Stimulated activated CD8-positive, alpha-beta memory T cell treated with anti-CD3 and anti-CD28 coated beads, Interleukin-4, amount 100 ng/mL, for 24 hours (primary cell): Measurements from ENCODE around the gene ACSL3.

Experiments
- DNase-seq: peaks from one replicate; pipeline ENCODE4 v3.0.0-alpha.2; 2020; ENCODE audit warnings: low read depth

The ACSL3 gene

DNA sequence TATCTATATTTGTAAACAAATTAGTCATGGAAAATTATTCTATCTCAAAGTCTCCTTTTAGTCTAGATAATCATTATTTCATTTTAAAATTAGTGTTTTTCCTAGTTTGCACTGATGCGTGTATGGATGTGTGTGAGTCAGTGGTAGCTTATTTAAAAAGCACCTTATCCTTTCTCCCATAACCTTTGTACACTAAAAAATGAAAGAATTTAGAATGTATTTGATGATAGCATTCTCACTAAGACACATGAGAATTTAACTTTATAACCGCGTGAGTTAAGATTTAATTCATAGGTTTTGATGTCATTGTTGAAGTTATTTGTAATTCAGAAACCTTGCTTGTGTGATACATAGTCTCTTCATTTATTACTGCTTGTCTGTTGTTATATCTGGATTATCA is 81.7 kb downstream of the ACSL3 start:
- DNase-seq: no peak

DNA sequence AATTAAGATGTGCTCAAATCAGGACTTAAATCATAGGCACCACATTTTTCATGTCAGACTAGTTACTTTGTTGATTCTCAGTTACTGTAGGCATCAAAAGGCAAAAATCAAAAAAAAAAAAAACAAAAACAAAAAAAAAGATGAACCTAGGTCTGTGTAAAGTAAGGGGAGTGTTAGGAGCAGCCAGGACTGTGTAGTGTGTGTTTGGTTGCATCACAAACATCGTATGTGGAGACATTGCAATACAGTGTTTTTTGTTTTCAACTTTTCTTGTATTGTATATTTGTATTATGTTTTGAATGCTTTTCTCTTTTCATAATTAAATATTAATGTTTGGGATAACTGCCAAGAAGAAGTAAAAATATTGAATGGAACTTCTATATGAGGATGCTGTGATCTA is 82.1 kb downstream of the ACSL3 start:
- DNase-seq: no peak

DNA sequence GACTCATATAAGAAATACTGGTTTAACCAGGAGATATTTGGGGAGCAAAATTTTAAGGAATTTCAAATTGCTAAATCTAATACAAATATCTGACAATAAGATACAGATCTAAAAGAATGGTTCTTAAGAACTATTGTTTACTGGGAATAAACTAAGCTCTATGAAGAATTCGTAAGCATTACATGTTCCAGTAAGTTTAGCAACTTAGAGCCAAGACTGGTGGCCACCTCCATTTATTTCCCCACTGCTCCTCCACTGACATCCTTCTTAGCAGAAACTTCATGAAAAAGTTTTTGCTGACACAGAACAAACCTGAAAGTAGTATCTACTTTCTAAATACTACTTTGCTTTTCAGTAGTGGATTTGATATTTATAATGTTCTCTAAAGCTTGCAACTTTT is 83.0 kb downstream of the ACSL3 start:
- DNase-seq: no peak

DNA sequence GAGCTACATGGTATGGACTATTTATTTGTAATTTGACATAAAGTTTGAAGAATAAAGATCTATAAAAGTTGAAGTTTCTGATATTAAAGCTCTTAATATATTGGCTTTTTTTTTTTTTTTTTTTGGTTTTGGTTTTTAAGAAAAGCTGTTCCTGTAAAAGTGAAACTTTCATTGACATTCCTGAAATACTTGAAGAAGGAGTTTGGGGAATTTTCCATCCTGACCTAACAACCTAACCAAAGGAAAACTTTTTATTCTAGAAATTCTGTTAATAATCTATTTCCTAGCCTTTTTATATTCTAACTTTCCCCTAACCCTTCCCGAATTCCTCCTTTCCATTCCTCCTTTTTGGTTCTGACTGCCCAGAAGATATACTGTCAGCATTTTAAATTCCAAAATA is 83.7 kb downstream of the ACSL3 start:
- no peak for DNase-seq

DNA sequence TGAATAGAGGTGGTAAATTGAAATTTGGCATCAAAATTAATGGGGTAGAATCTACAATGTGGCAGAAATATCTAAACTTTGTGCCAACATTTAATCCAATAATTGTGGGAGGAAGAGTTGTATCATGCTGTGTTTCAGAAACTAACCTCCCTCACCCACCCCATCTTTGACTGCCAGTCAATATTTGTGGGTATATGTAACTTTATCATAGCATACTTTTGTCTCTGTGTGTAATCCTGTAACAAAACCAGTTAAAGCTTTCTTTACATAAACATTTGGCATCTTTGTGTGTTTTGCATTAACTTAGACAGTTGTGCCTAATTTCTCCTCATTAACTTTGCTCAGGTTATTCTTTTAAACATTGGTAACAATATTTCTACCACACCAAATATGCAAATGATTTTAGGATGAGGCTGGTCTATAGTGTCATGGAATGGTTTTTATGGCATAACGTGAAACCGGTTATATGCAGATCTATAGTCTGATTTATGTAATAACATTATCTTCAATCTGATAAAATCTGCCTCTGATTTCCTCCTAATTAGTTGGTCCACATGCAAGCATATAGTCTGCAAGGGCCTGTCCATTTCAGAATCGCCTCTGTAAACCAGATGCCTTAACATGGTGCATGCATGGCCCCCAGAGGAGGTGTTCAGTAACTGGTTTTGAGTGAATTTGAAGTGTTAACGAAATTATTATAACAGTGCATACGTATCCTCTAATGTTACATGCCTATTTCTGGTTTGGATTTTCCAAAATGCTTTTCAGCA is 84.3 kb downstream of the ACSL3 start:
- DNase-seq: no peak

DNA sequence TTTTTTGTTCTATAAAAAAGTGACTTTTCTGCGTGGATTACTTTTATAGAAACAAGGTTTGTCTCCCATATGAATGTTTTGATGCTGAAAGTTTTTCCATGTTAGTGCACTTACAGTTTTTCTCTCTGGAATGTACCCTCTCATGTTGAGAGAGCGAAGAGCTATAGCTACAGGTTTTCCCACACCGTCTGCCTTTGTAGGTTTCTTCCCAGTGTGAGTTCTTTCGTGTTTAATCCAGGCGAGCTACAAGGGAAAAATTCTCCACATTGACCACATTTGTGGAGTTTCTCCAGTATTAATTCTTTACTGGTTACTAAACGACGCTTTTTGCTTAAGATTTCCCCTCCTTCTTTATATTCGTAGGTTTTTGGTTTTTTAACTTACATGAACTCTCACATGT is 85.1 kb downstream of the ACSL3 start:
- DNase-seq: no peak

DNA sequence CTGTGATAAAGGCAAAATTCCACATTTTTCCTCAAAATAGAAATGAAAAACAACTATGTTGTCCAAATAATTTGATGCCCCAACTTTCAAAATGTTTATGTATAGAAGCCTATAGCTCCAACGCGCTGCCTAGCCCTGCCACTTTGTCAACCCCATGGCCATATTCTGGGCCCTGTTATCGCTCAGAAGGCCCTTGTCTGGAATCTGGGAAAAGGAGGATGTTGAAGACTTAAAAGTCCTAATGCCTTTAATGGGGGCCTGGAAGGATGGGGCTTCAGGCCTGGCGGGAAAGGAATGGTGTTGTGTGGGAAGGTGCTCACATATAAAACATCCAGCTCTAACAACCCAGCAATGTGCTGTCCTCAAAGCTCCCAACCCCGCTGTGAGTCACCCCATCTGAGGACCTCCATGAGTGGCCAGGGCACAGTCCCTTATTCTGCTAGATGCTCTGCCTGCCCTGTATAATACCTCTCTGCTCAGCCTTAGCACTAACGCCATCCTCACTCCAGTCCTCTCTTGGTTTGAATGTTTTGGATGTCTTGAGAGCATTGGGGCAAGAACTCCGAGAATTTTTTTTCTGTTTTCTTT is 86.0 kb downstream of the ACSL3 start:
- DNase-seq: no peak

DNA sequence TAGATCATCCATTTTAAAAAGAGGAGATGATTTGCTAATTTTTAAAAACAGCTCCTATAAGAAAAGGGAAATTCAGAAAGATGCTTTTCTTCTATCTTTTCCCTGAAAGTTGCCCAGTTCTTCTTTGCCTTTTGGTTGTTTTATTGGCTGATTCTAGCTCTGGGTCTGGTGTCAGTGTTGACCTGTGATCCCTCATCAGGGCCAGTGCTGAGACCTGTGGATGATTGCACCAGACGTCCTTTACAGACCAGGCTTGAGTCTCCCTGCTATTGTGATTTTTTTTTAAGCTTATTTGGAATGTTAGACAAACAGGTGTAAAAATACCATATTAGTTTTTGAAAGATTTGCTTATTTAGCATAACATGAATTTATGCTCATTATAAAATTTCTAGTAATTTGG is 88.2 kb downstream of the ACSL3 start:
- DNase-seq: no peak

DNA sequence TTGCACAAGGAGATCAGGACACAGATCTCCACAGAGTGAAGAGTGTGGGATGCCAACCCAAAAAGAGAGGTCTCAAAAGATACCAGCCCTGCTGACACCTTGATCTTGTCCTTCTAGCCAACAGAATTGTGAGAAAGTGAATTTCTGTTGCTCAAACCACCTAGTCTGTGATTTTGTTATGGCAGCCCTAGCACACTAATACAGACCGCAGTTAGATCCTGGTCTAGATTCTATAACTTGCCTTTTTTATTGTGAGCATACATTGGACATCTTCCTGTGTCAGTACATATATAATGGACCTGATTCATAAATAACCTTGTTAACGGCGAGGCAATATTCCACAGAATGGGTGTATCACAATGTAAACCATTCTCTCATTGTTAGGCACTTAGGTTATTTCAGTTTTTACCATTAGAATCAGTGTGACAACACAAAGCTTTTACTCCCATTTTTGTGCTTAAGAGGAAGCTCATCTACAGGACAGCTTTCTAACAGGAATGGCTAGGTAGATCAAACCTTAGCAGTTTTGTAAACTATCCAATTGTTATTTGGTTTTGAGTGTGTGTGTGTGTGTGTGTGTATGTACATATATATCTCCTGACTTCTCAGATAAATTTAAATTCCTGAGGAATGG is 89.0 kb downstream of the ACSL3 start:
- no peak for DNase-seq

DNA sequence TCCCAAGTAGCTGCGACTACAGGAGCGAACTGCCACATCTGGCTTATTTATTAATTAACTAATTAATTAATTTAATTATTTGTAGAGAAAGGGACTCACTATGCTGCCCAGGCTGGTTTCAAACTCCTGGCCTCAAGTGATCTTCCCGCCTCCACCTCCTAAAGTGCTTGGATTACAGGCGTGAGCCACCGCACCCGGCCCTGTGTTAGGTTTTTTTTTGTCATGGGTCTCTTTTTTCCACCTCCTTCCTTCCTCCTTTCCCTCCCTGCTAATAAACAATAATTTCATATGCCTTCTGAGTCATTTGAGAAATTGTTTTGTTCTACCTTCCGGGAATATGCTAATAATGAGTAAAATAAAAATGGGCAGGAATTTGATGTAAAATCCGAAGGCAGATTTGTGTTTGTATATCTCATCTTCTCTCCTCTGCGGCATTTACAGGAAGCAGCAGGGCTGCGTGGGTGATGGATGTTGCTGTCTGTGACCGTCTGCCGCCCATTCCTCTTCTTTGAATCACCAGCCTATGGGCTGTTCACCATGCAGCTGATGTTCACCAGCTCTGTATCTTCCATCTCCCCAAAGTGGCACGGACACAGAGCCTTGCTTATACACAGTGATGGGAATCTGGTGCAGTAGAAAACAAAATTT is 89.9 kb downstream of the ACSL3 start:
- DNase-seq: no peak

DNA sequence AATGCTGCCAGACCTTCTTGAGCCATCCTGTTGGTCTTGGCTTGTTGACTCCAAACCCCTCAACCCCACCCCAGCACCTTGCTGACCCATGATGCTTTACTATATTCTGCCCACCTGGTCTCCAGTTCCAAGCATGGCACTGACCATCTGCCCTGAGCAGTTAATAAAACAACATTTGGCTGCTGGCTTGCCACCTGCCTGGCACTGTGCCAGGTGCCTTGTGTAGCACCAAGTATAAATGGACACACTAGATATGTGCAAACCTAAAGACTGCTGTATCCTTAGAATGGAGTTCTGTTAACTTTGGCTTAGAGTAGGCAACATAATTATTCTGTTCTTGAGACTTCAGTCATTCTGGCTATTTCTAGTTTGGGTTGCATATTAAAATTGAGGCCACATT is 91.4 kb downstream of the ACSL3 start:
- DNase-seq: no peak

DNA sequence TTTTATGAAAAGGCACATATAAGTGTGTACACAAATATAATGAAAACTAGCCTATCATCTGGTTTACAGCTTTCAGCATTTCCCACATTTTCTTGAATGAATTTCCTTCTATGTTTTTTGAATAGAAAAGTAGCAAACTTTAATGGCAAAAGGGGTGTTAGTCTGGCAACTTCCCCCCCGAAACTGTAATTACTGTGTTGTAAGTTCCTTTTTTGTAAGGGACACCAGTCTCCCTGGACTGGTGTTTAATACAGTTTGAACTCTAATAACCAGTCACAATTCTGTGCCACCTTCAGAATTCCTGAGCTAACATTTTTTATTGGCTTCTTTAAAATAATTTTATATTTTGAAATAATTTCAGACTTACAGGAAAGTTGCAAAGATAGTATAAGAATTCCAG is 94.2 kb downstream of the ACSL3 start:
- no peak for DNase-seq

DNA sequence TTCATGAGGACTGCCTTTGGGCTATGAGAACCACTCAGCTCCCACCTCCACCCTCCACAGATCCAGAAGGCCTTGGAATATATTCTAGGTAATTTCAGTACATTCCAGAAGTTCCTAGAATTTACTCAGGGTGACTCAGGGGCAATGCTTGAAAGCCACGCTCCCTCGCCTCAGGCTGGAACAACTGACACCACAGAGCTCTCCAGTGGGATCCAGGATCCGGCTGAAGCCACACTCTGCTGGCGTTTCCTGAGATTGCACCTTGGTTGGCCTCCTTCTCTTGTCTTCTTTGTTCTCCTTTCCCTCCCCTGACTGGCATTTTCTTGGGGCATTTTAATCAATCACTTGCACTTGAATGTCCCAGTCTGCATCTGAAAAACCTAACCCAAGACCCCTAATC is 98.5 kb downstream of the ACSL3 start:
- DNase-seq: no peak

DNA sequence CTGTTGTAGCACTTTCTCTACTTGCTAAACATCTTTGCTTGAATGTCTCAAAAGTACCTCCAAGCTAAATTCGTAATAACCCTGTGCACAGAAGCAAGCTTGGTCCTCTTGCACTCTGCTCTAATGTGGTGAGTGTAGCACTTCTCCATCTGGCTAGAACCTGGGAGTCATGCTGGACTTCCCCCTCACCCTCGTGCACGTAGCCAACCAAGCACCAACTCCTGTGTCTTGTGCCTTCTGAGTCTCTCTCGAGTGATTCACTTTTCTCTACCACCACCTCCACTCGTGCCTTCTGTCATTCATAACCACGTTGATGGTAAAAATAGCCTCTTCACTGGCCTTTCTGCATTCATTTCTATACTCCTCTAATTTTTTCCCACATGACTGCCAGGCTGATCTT is 99.3 kb downstream of the ACSL3 start:
- DNase-seq: no peak

DNA sequence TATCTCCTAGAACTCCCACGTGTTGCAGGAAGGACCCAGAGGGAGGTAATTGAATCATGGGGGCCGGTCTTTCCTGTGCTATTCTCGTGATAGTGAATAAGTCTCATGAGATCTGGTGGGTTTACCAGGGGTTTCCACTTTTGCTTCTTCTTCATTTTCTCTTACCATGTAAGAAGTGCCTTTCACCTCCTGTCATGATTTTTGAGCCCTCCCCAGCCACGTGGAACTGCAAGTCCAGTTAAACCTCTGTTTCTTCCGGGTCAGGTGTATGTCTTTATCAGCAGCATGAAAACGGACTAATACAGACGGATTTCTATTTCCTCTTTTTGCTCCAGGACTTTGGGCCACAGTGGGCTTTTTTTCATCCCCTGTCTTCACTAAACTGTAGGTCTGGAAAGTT is 102.8 kb downstream of the ACSL3 start:
- no peak for DNase-seq

DNA sequence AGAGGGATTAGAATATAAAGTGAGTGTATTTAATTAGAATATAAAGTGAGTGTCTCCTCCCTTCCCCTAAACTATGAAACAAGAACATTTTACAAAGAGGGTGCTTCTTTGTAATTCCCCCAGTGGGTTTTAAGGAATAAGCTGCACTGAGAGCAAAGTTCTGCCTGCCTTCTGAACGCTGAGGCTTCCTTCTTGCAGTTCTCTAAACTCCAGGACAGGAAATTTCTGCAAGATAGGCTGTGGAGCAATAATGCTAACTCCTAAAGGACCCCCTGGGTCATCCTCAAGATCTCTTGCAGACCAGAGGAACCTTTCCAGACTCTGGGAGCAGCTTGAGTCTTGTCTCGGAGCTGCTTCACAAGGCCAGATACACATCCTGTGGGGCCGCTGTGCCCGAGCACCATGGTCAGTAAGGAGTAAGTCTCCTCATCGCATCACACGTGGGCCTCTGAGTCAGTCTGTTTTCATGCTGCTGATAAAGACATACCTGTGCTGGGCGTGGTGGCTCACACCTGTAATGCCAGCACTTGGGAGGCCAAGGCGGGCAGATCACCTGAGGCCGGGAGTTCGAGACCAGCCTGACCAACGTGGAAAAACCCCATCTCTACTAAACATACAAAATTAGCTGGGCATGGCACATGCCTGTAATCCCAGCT is 103.7 kb downstream of the ACSL3 start:
- no peak for DNase-seq

DNA sequence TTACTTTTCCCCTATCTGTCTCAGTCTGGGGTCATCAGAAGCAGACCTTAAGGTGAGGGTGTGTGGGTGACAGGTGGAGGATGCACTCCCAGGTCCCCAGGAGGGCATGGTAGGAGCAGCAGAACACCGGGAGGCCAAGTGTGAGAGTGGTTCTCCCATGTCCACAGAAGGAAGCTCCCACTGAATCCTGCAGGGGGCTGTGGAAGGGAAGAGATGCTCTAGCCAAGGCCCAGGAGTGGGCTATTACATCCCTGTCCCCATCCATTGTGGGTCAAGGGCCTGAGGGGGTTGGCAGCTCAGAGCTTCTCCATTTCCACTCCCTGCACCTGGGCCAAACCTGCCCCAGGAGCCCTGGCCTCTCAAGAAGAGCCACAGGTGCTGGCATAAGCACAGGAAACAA is 104.7 kb downstream of the ACSL3 start:
- DNase-seq: no peak

DNA sequence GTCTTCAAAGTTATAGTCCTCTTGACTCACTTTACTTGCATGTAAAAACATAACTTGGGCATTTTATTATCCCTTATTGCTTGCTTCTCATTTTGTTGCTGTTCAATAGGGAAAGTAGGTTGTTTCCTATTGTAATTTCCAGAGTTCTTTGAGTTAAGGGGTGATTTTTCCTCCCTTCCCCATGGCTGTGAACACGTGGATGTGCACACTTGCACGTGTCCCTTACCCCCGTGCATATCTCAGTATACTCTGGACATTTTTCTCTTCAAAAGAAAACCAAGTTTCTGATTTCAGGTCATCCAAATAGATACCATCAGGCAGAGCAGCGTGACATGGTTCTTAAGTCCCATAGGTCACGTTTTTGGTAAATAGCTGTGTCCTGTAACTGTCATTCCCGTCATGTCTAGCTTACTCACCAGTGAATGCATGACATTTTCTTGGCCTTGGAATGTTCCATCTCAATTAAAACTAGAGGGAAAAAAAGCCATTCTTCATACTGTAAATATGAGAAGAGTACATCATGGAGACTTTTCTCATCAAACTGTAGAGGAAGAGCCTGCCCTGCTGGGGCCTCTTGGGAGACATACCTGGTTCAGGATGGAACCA is 107.8 kb downstream of the ACSL3 start:
- DNase-seq: no peak

DNA sequence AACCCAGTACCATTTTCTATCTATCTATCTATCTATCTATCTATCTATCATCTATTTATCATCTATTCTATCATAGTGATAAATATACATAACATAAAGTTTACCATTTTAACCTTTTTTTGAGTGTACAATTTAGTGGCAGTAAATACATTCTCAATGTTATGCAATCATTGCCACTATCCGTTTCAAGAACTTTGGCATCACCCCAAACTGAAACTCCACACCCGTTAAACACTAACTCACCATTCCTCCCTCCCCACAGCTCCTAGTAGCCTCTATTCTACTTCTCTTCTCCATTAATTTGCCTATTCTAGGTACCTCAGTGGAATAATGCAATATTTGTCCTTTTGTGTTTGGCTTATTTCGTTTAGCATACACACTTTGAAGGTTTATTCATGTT is 108.7 kb downstream of the ACSL3 start:
- DNase-seq: no peak

DNA sequence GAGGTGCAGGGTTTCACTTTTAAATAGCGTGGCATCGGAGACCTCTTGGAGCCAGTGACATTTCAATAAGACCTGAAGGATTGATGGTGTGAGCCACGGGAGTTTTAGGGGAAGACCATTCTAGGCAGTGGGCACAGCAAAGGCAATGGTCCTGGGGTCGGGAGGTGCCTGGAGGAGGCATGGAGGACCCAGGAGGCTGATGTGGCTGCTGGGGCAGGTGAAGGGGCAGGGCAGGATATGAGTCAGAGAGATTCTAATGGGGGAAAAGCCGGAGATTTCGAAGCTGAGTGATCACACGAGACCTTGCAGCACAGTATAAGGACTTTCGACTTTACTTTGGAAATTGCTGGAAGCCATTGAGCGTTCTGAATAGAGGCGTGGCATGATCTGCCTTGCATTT is 111.6 kb downstream of the ACSL3 start:
- no peak for DNase-seq

DNA sequence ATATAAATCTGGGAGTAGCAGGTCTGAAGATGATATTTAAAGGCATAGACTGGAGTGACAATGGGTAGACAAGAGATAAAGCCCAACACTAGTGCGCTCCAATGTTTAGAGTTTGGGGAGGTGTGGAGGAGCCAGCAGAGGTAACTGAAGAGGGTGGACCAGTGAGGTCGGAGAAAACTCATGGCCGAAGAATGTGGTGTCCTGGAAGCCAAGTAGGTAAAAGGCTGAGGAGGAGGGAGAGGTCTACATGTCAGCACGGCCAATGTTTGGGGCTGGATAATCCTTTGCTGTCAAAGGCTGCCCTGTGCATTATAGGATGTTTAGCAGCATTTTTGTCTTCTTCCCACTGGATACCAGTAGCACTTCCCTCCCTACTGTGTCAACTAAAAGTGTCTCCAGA is 112.4 kb downstream of the ACSL3 start:
- no peak for DNase-seq

DNA sequence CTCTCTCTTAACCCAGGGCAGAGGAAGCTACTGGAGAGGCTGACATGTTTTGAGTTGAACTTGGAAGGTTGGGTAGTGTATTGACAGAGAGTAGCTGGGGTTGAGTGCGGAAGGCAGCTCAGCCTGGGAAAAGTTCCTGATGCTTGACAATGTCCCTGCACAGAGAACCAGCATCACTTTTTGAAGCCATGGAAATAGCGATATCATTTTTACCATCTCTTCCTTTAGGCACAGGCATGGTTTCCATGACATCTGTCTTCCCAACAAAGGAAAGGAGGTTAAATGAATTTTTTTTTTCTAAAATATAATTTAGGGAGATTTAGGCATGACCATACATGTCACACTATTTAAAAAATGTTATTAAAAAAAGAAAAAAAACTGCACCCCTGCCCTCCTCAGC is 112.9 kb downstream of the ACSL3 start:
- DNase-seq: no peak
